HUES48 (cell line): Measurements from ENCODE around the gene PER1.
A peak's percentile ranks its signal among the peaks of the same experiment; 100 is the strongest.

ENCODE experiments used
- H3K27ac ChIP-seq: one replicate; pipeline ENCODE4 v1.7.0; 2013; ENCODE audit warnings: low read depth, low read length, inconsistent platforms
- H3K27me3 ChIP-seq: 2 replicates; pipeline ENCODE4 v1.6.1; 2013; ENCODE audit warnings: mild to moderate bottlenecking, low read length; ENCODE audit not compliant: control insufficient read depth, insufficient read depth
- H3K36me3 ChIP-seq: 2 replicates; pipeline ENCODE4 v1.6.1; 2013; ENCODE audit warnings: low read length; ENCODE audit not compliant: control insufficient read depth, insufficient read depth
- H3K4me1 ChIP-seq: 2 replicates; pipeline ENCODE4 v1.6.1; 2013; ENCODE audit warnings: mild to moderate bottlenecking, low read length; ENCODE audit not compliant: control insufficient read depth, insufficient read depth
- H3K4me3 ChIP-seq: 2 replicates; pipeline ENCODE4 v1.5.1; 2013; ENCODE audit warnings: mild to moderate bottlenecking, low read depth, low read length
- H3K9ac ChIP-seq: 2 replicates; pipeline ENCODE4 v1.6.1; 2013; ENCODE audit warnings: mild to moderate bottlenecking, low read depth, low read length, moderate library complexity
- H3K9me3 ChIP-seq: 2 replicates; pipeline ENCODE4 v1.6.1; 2013; ENCODE audit warnings: low read length; ENCODE audit not compliant: control insufficient read depth, insufficient read depth

The PER1 gene

GRCh38 chr17:8131844-8132441 lies 20.3 kb downstream of the PER1 start:
- peaks cover 20% of the 10 kb centered on the region for H3K27me3 ChIP-seq
- no peaks in the 10 kb centered on the region for H3K36me3 ChIP-seq
- H3K27ac ChIP-seq, result no peak overlapping the region
- no peak overlapping the region for H3K9ac ChIP-seq
- peaks cover 4% of the 10 kb centered on the region; the same call in 1 of the 2 replicates for H3K4me1 ChIP-seq
- H3K4me3 ChIP-seq, result no peak overlapping the region
- H3K9me3 ChIP-seq, result no peaks in the 10 kb centered on the region

GRCh38 chr17:8128125-8128784 lies 23.9 kb downstream of the PER1 start:
- no peak overlapping the region for H3K9ac ChIP-seq
- no peak overlapping the region for H3K27ac ChIP-seq
- peaks cover 49% of the 10 kb centered on the region for H3K27me3 ChIP-seq
- no peak overlapping the region for H3K4me3 ChIP-seq
- peaks cover 19% of the 10 kb centered on the region for H3K4me1 ChIP-seq
- H3K36me3 ChIP-seq, result no peaks in the 10 kb centered on the region
- H3K9me3 ChIP-seq, result no peaks in the 10 kb centered on the region

- peaks cover 23% of the 10 kb centered on the region for H3K4me1 ChIP-seq
- peak overlapping the region; percentile 88 for H3K4me3 ChIP-seq
- no peaks in the 10 kb centered on the region for H3K36me3 ChIP-seq
- H3K9me3 ChIP-seq, result no peaks in the 10 kb centered on the region
- no peak overlapping the region for H3K27ac ChIP-seq
- peaks cover 60% of the 10 kb centered on the region for H3K27me3 ChIP-seq
- no peak overlapping the region for H3K9ac ChIP-seq
Measured at GRCh38 chr17:8126491-8127066, 25.6 kb downstream of the PER1 start.

- Histone ChIP-seq H3K36me3 (no peaks in the 10 kb centered on the region), H3K27ac (no peak overlapping the region), H3K9ac (no peak overlapping the region)
Measured at GRCh38 chr17:8125947-8126490, 26.2 kb downstream of the PER1 start.

GRCh38 chr17:8125154-8125946 lies 26.9 kb downstream of the PER1 start:
- no peak overlapping the region for H3K27ac ChIP-seq
- peaks cover 60% of the 10 kb centered on the region for H3K27me3 ChIP-seq
- H3K9me3 ChIP-seq, result no peaks in the 10 kb centered on the region
- no peaks in the 10 kb centered on the region for H3K36me3 ChIP-seq
- H3K4me1 ChIP-seq, result peaks cover 23% of the 10 kb centered on the region
- peak overlapping the region; percentile 88 for H3K4me3 ChIP-seq
- no peak overlapping the region for H3K9ac ChIP-seq

More at GRCh38 chr17:8125947-8126490, 26.2 kb downstream of the PER1 start:
- Histone ChIP-seq H3K4me3 (peak overlapping the region; percentile 88), H3K27me3 (peaks cover 60% of the 10 kb centered on the region), H3K4me1 (peaks cover 23% of the 10 kb centered on the region), H3K9me3 (no peaks in the 10 kb centered on the region)

- Histone ChIP-seq H3K27ac (no peak overlapping the region), H3K4me1 (peaks cover 25% of the 10 kb centered on the region), H3K9me3 (no peaks in the 10 kb centered on the region), H3K4me3 (peak overlapping the region; percentile 88), H3K27me3 (peaks cover 60% of the 10 kb centered on the region), H3K9ac (no peak overlapping the region), H3K36me3 (no peaks in the 10 kb centered on the region)
Measured at GRCh38 chr17:8124350-8125153, 27.7 kb downstream of the PER1 start.

- peaks cover 25% of the 10 kb centered on the region for H3K4me1 ChIP-seq
- peaks cover 59% of the 10 kb centered on the region for H3K27me3 ChIP-seq
- no peaks in the 10 kb centered on the region for H3K9me3 ChIP-seq
- H3K27ac ChIP-seq, result no peak within 1 kb of the TSS
- peak within 1 kb of the TSS; percentile 88 for H3K4me3 ChIP-seq
- H3K9ac ChIP-seq, result no peak within 1 kb of the TSS
- H3K36me3 ChIP-seq, result no peaks in the 10 kb centered on the region
Measured at GRCh38 chr17:8123695-8124349, 28.4 kb downstream of the PER1 start, which contains the start of gene HES7. TSS of gene HES7 (minus strand) at chr17:8124106. CDS start at chr17:8124084, 22 bp downstream.

- Histone ChIP-seq H3K36me3 (no peaks in the 10 kb centered on the region), H3K9me3 (no peaks in the 10 kb centered on the region), H3K27ac (no peak overlapping the region), H3K27me3 (peaks cover 57% of the 10 kb centered on the region), H3K9ac (no peak overlapping the region), H3K4me3 (peak overlapping the region; percentile 88), H3K4me1 (peaks cover 25% of the 10 kb centered on the region)
Measured at GRCh38 chr17:8122924-8123694, 29.1 kb downstream of the PER1 start.

- peaks cover 57% of the 10 kb centered on the region for H3K27me3 ChIP-seq
Measured at GRCh38 chr17:8122422-8122923, 29.7 kb downstream of the PER1 start.

More at GRCh38 chr17:8122422-8122923, 29.7 kb downstream of the PER1 start:
- no peak overlapping the region for H3K9ac ChIP-seq
- peak overlapping the region; percentile 88 for H3K4me3 ChIP-seq
- H3K9me3 ChIP-seq, result no peaks in the 10 kb centered on the region
- H3K4me1 ChIP-seq, result peaks cover 27% of the 10 kb centered on the region
- H3K27ac ChIP-seq, result no peak overlapping the region
- H3K36me3 ChIP-seq, result no peaks in the 10 kb centered on the region
